DMS79 (cell line): ENCODE measurements around the gene AP1M1.

Experiments used
- DNase-seq: peaks from one replicate; lab custom pipeline; 2025; lab: John Stamatoyannopoulos, UW

AP1M1 gene

DNA sequence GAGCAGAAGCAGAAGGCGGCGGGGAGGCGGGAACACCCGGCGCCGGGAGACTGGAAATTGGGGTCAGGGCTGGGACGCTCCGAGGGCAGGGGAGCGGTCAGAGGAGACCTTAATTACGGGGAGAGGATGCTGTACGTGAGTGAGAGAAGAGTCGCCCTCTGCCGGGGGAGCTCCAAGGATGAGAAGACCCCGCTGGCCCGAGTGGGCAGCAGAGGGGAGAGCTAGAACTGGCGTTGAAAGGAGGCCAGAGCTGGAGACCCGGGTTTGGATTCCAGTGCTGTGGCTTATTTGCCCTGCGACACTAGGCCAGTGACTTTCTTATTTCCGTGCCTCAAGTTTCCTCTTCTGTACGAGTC lies 12.0 kb upstream of the AP1M1 start:
- no peak for DNase-seq

DNA sequence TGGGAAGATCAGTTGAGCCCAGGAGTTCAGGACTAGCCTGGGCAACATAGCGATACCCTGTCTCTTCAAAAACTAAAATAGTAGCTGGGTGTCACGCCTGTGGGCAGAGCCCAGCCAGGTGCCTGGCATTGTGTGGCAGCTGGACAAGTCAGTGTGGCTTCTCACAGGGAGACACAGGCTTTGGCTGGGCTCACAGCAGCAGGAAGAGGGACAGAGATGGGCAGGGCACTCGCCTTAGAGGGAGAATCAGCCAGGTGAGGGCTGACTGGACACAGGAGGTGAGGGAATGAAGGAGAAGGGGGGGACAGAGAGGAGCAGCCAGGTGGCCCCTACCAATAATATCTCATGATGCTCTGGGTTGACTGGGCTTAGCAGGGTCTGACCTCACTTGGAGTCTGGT lies 9.2 kb upstream of the AP1M1 start:
- DNase-seq, result no peak

DNA sequence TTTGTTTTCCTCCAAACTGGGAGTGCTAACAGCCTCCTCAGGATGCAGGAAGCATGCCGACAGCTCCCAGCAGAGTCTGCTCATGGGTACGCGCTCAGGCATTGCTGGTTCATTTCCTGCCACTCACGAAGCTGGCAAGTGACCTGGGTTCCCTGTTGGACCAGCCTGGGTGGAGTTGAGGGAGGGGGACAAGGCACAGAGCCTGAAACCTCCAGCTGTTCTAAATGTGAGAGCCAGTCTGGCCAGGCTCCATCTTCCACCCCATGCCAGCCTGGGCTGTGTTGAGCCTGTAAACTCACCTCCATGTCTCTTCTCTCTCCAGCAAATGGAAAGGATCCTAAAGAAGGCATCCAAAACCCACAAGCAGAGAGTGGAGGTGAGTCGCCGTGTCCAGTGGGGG lies 7.5 kb upstream of the AP1M1 start:
- no peak for DNase-seq

DNA sequence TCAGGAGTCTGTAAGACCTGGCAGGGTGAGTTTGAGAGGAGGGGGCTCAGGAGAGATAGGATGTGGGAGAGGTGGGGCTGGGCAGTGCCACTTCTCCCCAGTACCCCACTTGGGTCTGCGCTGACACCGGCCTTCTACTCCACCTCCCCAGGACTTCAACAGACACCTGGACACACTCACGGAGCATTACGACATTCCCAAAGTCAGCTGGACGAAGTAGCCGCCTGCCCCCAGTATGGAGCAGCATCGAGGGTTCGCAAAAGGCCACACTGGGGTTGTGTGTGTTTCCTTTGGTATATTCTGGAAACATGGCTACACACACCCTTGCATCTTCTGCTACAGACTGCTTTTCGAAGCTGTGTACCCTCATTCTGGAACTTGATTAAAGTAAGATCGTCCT lies 7.0 kb upstream of the AP1M1 start:
- no peak for DNase-seq

DNA sequence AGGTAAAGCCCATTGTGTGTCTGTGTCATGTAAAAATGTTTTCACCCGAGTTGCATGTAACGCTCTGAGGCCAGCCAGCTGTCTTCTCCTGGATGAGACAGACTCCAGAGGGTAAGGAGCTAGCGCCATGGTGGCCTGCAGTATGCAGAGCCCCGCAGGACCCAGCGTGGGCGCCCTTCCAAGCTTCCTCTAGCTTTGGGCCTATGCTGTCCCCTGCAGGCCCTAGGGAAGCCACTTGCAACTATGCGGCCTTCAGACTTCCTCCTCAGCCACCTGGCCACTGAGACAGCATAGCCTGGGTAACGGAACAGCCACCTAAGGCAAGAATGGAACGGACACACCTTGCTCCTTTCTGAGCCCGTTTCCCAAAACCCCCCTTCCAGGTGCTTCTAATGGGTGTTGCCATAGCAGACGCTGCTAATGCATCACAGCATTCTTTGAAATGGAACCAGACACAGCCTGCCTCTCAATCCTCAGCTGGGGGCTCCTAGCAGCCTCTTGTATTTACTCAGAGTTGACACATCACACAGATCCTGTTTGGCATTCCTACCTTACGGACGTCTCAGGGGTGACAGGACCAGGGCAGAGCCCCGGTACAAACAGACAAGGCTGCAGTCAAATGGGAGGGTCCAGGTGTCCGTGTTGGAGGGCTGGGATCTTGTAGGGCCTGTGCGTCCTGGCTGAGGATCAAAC lies 6.3 kb upstream of the AP1M1 start:
- no peak for DNase-seq

DNA sequence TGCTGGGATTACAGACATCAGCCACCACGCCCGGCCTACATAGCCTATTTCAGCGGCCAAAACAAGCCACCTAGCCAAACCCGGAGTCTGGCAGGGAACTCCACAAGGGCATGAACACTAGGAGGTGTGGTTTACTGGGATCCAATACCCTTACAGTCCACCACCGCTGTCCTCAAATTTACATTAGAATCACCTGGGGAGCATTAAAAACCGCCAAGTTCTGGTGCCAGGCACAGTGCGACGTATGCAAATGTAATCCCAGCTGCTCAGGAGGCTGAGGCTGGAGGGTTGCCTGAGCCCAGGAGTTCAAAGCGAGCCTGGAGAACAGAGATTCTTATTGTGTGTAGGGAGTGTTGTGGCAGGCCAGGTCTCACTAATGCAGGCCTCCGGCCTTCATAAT lies 4.2 kb upstream of the AP1M1 start:
- DNase-seq, result no peak

DNA sequence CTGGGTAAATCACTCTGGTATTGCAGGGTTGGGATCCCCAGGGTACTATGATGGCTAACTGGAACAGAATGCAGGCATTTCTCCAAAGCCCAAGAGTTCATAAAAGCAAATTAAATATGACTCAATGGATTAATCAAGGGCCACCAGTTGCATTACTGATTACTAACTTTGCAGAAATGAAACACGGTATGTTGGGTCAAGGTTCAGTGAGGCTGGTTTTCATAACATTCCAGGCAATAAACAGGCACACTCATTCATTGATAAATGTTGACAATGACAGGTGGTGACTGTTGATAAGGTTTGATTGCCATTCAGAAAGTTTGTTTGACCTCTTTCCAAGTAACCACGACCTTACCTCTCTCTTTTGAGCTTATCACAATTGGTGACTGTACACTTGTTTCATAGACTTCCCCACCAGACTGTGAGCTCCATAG lies 506 bp upstream of the AP1M1 start:
- DNase-seq, result no peak

DNA sequence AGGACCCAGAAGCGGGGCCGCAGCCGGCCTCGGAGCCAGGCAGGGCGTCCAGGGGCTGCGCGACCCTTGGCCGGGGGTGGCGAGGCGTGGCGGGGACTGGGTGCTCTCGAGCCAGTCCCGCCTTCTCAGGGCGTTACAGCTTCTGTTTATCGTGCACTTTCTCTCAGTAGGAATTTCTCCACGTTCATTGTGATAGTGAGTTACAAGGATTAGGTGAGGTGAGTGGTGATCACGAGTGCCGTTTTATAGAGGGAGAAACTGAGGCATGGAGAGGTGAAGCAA lies 600 bp downstream of the AP1M1 start:
- no peak for DNase-seq

DNA sequence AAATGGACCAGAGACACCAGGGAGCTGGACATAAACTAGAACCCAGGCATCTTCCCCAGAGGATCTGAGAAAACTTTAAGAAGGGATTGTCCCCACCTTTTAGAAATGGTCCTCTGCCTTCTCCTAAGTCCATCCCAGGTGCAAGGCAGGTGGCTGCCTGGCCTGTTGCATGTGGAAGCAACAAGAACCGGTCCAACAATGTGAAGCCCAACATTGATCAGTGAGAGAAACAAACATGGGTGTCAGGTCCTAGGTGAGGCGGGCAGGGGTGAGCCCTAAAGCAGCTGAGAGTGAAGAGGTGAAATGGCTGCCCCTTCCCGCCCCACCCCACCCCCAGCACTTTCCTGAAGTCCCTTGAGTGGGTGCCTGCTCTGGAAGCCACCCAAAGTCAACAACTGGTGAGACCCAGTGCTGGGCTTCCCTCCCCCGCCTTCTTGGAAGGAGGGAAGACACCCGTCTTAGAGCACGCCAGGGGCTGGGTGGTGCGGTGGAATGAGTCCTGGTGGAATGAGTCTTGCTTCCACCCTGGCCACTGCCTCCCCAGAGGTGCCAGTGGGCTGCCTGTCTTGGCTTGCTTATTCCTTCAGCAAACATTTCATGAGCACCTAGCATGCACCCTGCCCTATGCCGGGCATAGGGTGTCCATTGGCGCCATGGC lies 1.7 kb downstream of the AP1M1 start:
- no peak for DNase-seq

DNA sequence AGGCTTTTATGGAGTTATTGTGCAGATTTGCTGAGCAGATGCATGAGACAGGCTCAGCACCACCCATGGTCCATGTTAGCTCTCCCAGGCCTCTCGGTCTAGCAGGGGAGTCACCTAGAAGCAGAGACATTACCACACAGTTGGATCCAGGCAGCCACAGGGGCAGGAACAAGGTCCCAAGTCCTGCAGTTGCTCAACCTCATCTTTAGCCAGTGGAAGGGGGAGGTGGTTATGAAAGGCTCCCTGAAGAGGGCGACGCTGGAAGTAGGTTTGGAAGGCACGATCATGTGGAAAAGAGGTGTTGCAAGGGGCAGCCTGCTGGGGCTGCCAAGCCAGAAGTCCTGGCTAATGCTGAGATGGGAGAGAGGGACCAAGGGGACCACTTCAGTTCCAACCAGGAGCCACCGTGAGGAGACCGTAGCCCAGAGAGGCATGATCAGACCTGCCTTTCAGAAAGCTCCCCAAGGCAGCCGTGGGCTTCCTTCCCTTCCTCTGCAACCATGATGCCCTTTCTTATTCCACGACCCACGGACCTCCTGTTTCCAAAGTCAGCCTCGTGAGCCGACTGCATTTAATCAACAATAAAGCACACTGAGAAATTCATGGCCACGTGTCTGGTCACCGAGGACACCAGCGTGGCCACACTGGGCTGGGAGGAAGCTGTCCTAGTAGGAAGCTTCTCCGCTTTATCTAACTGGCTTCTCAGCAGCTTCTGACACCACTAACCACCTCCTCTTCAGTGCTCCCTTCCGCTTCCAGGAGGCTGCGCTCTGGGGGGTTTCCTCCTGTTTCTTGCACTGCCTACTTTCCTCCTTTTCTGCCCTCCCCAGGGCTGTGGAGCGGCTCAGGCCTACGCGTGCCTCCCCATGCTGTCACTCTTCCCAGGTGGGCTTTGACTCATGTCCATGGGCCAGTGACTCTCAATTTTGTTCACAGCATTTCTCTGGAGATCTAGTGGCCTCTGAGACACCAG lies 2.6 kb downstream of the AP1M1 start:
- no peak for DNase-seq

DNA sequence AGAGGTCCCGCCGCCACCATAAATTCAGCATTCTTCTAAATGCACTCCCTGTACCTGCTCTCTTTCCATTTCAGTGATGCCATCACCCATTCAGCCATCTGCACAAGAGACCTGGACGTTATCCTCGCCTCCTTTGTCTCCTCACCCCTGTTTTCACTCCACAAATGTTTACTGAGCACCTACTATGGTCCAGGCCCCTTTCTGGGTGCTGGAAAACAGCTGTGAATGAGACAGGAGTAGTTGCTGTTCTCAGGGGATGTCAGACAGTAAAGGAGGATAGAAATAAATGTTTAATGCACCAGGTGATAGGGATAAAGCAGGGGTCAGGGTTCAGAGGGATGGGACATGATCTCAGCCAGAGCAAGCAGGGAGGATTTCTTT lies 3.3 kb downstream of the AP1M1 start:
- no peak for DNase-seq

DNA sequence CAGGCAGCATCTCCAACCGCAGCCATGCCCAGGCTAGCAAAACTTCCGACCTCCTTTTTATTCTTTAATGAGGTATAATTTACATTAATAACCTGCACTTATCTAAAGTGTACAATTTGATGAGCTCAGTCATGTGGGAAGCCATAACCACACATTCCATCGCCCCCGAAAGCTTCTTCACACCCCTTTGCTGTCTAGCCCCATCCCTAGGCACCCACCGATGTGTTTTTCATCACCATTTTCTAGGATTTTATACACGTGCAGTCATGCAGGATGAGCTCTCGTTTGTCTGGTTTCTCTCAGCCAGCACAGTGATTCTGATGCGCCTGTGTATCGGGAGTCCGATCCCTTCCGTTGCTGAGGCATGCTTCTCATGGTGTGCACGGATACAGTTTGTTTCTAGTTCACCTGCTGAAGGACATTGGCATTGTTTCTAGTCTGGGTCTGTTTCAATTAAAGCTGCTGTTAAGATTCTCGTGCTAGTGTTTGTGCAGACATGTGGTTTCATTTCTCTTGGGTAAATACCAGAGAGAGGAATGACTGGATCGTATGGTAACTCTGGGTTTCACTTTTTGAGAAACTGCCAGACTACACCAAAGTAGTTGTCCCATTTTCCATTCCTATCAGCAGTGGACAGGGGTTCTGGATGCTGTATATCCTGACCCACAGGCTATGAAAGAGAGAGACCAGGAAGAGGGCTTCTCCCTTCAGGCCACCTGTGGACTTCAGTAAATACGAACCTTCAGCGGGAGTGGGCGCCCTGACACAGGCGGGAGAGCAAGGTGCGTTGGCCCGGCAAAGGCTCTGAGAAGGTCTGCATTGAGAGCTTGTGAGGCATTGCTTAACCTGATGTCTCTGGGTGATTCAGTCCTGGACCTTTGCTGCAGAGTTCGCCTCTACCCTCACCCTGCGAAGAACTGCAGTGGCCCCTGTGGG lies 4.9 kb downstream of the AP1M1 start:
- DNase-seq, result no peak

DNA sequence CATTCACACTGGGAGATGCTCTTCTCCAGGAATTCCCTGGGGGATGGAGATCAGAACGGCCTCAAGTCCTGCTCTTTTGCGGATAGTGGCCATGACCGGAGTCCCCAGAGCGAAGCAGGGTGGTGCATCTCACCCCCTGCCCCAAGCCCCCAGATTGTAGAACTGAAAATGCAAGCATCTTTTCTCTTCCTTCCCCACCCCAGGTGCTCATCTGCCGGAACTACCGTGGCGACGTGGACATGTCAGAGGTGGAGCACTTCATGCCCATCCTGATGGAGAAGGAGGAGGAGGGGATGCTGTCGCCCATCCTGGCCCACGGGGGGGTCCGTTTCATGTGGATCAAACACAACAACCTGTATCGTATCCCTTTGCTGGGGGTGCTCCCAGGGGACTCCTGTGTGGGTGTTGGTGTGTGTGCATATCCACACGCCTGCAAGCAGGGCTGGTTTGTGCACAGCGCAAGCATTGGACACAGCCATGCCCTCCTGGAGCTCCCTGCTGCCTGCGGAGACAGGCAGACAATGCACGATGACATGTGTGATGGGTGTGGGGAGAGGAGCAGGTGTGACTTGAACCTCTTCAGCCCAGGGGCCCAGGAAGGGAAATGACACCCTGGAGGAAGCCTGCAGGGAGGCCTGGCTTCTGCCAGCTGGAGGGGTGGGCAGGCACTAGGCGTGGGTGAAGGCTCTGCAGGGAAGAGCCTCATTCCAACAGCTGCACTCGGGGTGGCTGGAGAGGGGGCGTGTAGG lies 5.7 kb downstream of the AP1M1 start:
- DNase-seq, result no peak

DNA sequence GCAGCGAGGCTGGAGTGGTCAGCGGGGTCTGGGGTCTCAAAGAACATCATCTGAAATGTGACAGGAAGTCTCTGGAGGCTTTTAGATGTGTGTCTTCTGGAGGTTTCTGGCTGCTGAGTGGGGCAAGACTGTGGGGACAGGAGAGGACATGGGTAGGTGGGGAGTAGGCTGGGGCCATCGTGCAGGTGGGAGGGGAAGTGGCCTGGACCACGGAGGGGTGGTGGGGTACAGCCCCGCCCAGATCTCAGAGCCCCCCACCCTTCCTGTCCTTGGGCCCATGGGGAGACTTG lies 6.2 kb downstream of the AP1M1 start:
- no peak for DNase-seq

DNA sequence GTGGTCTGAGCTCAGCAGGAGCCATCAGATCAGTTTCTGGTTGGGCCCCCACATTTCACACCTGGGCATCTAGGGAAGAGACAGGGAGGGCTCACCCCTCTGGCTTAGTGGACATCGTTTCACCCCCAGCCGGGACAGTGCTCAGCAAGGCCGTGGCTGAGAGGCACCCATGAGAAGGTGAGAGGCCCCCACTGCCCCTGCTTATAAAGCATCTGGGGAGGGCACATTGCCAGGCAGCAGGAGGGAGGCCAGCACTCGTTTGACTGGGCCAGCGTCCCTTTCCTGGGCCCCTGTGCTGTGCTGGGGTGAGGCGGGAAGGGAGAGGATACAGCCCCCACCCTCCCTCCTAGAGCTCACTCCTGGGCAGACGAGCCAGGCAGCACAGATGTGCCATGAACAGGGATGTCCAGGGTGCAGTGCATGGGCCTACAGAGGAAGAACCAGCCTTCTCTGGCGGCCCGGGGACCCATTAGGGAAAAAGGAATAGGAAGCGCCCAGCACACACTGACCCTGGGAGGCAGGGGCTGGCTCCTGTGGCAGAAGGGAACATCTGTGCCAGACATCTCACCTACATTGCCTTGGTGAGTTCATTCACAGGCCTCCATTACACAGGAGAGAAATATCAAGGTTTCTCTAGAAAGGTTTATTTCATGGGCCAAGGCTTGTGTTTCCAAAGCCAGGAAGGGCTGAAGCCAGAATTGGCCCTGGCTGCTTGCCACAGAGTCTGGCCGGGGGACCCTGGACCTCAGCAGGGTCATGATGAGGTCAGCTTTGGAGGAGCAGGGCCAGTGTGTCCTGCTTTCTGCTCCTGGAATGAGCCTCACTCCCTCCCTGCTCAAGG lies 7.7 kb downstream of the AP1M1 start:
- DNase-seq, result no peak

DNA sequence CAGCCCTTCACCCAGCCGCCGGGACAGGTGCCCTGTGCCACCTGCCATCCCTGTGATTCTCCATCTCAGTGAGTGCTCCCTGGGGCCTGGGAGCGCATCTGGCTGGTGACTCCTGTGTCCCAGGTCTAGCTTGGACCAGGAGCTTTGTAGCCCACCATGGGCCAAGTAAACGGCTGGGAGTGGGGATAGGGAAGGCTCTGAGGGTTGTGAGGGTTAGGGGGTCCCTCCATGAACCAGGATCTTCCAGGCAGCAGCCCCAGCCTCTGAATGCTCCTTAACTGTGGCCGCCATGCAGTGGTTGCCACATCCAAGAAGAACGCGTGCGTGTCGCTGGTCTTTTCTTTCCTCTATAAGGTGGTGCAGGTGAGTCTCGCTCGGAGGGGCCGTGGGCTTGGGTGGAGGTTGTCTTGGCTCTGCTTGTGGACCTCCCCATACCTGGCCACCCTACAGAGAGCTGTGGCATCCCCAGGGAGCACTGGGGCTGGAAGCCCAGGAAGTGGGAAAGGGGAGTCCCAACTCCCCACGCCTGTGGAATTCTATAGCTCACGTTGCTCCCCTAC lies 8.4 kb downstream of the AP1M1 start:
- no peak for DNase-seq

DNA sequence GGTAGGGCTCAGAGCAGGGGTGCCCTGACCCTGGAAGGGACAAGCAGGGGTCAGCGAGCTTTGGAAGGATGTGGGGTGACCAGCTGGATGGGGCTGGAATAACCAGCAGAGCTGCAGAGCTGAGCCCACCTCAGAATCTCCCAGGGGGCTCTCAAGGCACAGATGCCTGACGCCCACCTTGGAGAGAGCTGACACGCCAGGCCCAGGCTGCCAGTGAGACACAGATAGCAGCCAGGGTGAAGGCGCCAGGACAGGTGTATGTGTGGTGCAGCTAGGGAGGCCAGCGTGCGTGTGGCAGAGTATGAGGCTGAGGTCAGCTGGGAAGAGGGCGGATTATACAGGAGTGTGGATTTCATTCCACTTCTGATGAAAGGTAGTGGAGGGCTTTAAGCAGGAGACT lies 8.9 kb downstream of the AP1M1 start:
- DNase-seq, result no peak

DNA sequence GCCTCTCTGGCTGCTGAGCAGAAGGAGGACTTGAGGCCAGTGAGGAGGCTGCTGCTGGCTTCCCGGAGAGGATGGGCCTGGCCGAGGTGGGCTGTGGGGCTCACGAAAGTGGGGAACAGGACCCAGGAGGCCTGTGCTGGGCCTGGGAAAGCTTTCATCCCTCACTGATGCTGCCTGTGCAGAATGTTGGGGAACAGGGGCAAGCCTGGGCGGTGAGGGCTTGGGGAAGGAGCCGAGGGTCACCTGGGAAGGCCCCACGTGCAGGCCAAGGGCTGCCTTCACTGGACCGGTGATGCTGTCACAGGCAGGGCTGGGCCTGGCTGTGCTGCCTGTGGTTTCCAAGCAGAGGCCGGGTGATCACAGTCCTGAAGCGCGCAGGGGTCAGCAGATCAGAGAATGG lies 9.4 kb downstream of the AP1M1 start:
- no peak for DNase-seq

DNA sequence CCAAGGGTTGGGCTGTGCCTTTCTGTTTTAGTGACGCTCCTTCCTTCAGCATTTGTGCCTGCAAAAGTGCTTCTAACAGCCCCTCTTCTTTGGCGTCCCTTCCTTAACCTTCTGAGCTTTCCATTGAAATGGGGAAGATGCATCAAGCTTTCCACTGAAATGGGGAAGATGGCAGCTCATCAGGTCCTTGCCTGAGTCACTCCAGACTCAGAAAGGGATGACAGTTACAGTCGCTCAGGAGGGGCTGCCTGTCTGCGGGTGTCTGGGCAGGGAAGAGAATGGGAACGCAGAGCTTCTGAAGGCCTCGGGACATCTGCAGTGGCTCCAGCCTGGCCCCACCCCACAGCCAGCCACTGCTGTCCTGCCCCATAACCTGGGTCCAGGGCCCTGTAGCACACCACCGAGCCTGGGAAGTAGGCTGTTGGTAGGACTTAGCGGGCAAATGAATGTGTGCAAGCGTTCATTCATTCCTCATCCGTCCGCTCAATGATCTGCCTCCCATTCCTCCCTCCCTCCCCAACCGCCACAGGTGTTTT lies 9.8 kb downstream of the AP1M1 start:
- DNase-seq, result no peak
